GM19043 (cell line): ENCODE results near the gene CLEC4M.
"Not testable (repeated sequence)": the region's sequence is repeated elsewhere in the genome, so short reads cannot be mapped to it uniquely, and the experiment has no call there.

Experiments
- ATAC-seq: cut with Tn5 transposase; IDR thresholded peaks from one replicate; pipeline ENCODE4 v1.9.1; 2021; ENCODE audit warnings: low read depth; ENCODE audit not compliant: unreplicated experiment

Gene CLEC4M

GRCh38 chr19:7769171-7769570, 6.1 kb downstream of the CLEC4M start:
- ATAC-seq, result no peak

- no peak for ATAC-seq
Observed at GRCh38 chr19:7771072-7771471, 8.0 kb downstream of the CLEC4M start.

- ATAC-seq, result peak; percentile 63
Observed at GRCh38 chr19:7772752-7773291, 9.8 kb downstream of the CLEC4M start.

GRCh38 chr19:7773841-7774240, 10.8 kb downstream of the CLEC4M start:
- no peak for ATAC-seq

- no peak for ATAC-seq
Observed at GRCh38 chr19:7775761-7776160, 12.7 kb downstream of the CLEC4M start.

GRCh38 chr19:7778081-7778480, 15.0 kb downstream of the CLEC4M start:
- ATAC-seq, result no peak

- no peak for ATAC-seq
Observed at GRCh38 chr19:7779631-7780486, 16.8 kb downstream of the CLEC4M start.

GRCh38 chr19:7781157-7781556, 18.1 kb downstream of the CLEC4M start:
- no peak for ATAC-seq

- ATAC-seq, result no peak
Observed at GRCh38 chr19:7783991-7784423, 21.0 kb downstream of the CLEC4M start.

- no peak for ATAC-seq
Observed at GRCh38 chr19:7784856-7785255, 21.8 kb downstream of the CLEC4M start.

GRCh38 chr19:7787141-7787540, 24.1 kb downstream of the CLEC4M start:
- no peak for ATAC-seq

- ATAC-seq, result no peak
Observed at GRCh38 chr19:7787602-7788177, 24.6 kb downstream of the CLEC4M start.

GRCh38 chr19:7788178-7788932, 25.3 kb downstream of the CLEC4M start:
- no peak for ATAC-seq

GRCh38 chr19:7788933-7789323, 25.9 kb downstream of the CLEC4M start:
- no peak for ATAC-seq

GRCh38 chr19:7789447-7789846, 26.4 kb downstream of the CLEC4M start:
- no peak for ATAC-seq

- no peak for ATAC-seq
Observed at GRCh38 chr19:7790416-7790815, 27.4 kb downstream of the CLEC4M start.

GRCh38 chr19:7792281-7792680, 29.2 kb downstream of the CLEC4M start:
- no peak for ATAC-seq

- ATAC-seq, result not testable (repeated sequence)
Observed at GRCh38 chr19:7792701-7793100, 29.7 kb downstream of the CLEC4M start.

- ATAC-seq, result no peak
Observed at GRCh38 chr19:7793493-7793892, 30.4 kb downstream of the CLEC4M start.

- no peak for ATAC-seq
Observed at GRCh38 chr19:7795555-7796161, 32.6 kb downstream of the CLEC4M start.
